GM19239 (cell line): ENCODE results near the gene GGACT.
"Not testable (repeated sequence)": the region's sequence is repeated elsewhere in the genome, so short reads cannot be mapped to it uniquely, and the experiment has no call there.

ENCODE experiments used
- DNase-seq: peaks from one replicate; pipeline ENCODE4 v3.0.0; 2011; ENCODE audit warnings: low spot score; ENCODE audit not compliant: insufficient read length
- FAIRE-seq: peaks from 2 replicates; lab custom pipeline; 2011; peaks lifted over from hg19 to GRCh38; lab: Jason Lieb, UNC

GGACT gene

DNA sequence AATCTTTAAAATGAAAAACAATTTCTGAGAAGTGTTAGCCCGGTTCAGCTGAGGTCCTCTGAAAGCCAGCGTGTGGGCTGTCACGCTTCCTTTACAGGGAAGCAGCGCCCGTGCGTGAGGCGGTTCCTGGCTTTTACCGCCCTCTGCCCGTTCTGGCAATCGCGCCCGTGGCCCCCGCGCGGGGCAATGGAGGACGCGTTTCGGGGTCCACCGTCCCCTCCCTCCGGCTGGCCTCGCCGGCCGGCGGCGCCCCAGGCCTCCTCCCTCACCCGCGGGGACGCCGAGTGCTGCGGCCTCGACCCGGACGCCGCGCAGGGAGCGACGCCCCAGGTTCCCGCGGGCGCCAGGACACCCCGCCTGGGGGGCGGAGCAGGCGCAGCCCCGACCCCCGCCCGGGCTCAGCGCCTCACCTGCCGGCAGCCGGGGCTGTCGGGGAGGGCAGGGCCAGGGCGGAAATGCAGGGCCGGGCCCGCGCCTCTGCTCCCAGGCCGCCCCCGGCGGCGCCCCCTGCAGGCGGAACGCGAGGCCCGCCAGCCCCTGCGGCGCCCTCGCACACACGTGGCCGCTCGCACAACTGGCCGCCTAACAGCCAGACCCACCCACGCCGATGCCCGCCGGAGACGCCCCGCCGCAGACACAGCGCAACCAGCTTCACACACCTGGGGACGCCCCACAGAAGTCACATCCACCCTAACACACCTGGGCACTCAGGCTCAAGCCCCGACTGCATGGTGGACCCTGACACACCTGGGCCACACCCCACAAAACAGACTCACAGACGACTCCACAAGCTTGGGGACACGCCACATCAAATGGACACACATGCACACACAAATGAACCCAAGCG, at the start of gene GGACT:
Gene GGACT, minus strand, starts transcription at position 459 of the 847 bp plus-strand sequence. CDS start 56,198 bp downstream, outside the sequence.
- peak; percentile 92 for DNase-seq
- peak; percentile 68 for FAIRE-seq

DNA sequence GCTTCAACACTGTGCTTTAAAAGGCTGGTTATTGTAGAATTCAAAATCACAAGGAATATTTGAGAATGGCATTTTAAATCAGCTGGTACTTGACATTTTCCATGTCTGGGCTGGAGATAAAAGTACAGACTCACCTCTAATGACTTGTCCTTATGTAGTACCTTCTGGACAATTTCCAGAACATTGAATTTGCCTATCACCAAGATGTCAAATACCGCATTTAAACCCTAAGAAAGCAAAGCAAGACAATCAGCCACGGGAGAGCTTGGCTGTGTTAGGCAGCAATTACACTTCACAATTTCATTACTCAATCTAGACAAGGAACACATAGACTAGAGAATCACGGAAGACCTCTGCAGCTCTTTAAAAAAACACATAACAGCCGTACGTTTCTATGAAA, 49.2 kb upstream of the GGACT start:
- FAIRE-seq (peak; percentile 11), DNase-seq (no peak)

DNA sequence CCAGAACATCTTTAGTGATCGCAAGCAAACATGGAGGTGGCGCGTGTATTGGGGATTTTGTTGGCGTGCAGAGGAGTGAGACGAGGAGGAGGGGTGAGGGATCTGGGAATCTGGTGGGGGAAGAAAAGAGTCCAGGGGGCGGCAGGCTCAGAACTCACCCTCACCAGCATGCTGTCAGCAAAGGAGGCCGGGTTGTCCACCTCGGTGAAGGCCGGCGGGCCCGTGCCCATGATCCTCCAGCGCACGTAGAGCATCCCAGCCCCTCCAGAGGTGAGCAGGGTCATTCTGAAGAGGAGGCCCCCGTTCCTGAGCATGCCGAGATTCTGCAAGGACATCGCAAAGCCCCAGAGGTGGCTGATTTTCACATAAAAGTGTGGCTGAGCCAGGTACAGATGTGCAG, 48.8 kb upstream of the GGACT start:
- no peak for FAIRE-seq

DNA sequence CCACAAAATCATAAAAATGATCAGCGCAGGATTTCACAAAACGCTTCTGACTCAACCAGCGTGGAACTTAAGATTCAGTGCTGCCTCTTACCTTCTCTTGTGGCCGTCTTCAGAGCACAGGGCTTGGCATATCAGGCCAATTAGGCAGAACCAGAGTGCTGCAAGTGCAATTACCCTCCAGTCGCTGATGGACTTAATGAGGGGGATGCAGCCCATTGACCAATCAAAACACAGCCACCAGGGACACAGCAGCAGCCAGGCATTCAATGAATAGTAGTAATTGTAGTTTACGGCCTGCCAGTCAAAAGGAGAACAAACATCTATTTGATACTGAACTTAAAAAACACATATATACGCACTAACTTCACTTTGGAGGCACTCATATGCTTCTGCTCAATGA, 47.9 kb upstream of the GGACT start:
- FAIRE-seq: no peak
- no peak for DNase-seq

More for the DNA sequence above, 48.8 kb upstream of the GGACT start:
- DNase-seq: no peak

DNA sequence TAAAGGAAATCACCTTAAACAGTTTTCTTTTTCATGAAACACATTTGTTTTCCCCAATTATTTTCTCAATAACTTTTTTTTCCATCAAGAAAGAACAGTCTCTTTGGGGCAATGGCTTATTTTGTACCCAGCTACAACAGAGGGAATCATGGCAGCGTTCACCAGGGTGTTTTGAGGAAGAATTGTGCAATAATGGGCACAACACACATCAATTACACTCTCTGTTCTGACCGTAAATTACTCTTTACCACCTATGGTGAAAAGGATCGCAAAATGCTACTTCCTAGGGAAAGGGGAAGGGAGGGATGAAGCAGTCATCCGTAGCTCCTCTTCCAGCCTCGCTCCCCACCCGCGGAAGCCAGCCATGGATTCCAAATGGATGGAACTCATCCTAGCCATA, 47.4 kb upstream of the GGACT start:
- FAIRE-seq (no peak), DNase-seq (no peak)

DNA sequence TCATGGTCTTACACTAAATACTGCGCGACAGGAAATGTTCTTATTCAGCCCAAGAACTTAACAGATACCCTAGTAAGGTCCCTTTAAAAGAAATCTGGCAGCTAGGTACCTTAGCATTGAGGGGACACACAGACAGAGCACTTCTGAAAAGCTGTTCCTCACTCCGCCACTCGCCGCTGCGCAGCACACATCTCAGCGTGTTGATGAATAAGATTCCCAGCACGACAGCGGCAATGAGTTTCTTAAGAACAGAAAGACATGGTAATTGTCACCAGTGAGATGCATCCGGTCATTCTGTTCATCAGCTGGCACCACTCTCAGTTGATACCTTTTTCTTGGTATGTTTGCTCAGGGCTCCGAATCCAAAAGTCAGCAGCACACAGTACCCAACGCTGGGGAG, 46.1 kb upstream of the GGACT start:
- DNase-seq (no peak), FAIRE-seq (no peak)

DNA sequence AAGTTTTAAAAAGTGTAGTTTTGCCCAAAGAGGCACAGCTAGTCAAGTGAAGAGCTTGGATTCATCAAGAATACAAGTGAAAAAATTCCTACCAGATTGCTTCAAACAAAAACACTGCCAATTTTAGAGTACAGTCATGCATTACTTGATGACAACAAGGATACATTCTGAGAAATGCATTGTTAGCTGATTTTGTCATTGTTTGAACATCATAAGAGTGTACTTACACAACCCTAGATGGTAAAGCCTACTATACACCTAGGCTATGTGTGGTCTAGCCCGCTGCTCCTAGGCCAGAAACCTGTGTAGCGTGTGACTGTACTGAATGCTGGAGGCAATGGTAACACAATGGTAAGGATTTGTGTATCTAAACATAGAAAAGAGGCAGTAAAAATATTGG, 44.9 kb upstream of the GGACT start:
- no peak for FAIRE-seq

DNA sequence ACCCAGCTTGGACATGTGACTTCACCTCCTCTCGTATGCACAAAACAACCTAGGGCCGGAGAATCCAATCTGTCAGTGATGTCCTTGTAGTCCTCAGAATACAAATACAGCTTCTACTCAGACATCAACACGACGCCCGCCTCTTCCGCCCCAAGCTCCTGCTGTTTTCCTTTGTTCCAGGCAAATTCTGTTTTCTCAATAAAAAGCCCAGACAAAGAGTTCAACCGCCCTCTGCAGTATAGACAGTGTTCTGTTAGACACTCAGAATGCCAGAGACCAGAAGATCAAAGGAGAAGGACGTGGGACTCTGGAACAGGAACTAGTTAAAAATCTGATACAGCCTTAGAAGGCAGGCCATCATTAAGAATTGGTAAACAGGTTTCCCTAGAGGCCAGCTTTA, 42.0 kb upstream of the GGACT start:
- DNase-seq (no peak), FAIRE-seq (no peak)

More for the DNA sequence above, 44.9 kb upstream of the GGACT start:
- DNase-seq: no peak

DNA sequence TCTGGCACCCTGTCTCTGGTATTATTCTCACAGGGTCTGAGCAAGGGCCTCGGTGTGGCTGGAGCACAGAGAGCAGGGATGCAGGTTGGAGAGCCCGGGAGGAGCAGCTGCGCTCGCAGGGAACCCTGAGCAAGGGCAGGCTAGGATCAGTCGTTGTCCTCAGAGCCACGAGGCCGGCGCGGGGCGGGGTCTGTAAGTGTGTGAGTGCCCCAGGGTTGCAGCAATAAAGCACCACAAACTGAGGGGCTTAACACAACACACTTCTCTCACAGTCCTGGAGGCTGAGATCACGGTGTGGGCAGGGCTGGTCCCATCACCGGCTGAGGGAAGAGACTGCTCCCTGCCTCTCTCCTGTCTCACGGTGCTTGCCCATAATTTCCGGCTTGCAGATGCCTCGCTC, 38.5 kb upstream of the GGACT start:
- DNase-seq: no peak
- no peak for FAIRE-seq

DNA sequence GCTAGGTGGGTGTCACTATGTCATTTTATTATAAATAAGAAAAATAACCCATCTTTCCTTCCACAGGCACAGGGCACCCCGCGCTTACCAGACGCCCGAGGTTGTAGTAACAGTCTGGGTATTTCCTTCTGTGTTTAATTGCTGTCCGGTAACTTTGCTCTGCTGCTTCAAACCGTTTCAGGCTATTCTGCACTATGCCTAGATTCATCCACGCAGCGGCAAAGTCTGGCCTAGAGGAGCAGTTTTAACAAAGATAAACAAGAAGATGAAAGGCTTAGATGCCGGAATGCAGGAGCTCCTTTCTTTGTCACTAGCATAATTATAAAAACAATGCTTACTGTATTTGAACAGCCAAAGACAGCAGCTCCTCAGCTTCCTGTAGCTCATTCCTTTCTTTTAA, 36.9 kb upstream of the GGACT start:
- DNase-seq: no peak
- FAIRE-seq: no peak

DNA sequence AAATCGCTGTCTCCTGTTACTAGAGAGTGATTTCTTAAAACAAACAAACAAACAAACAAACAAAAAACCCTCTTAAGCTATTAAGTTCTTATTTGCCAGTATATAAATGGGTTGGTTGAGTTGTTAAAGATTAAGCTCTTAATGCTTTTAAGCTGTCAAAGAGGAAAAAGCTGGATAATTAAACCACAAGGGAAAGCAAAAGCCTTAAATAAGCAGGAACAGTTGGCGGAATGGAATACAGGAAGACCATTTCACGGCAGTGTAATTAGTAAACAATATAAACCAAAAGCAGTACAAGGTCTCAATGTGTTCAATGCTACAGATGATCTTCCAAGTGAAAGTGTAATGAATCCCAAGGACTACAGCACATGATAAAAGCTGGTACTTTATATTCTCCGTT, 32.2 kb upstream of the GGACT start:
- DNase-seq (no peak), FAIRE-seq (no peak)

DNA sequence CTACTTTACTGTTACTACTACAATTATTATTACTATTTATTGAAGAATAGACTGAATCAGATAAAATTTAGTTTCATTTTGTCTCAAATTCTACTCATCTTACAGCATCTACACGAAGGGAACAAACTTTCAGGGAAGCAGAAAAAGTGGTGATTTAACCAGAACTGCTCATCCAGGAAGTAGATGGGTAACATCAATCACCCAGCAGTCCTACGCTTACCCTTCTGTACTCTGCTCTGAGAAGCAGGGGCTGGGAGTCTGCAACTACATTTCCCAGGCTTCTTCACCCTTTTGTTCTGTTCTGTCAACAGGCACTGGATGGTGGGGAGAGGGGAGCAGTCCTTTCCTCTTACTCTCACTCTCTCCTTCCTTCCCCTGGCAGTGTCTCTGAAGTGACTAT, 31.4 kb upstream of the GGACT start:
- no peak for FAIRE-seq
- no peak for DNase-seq

DNA sequence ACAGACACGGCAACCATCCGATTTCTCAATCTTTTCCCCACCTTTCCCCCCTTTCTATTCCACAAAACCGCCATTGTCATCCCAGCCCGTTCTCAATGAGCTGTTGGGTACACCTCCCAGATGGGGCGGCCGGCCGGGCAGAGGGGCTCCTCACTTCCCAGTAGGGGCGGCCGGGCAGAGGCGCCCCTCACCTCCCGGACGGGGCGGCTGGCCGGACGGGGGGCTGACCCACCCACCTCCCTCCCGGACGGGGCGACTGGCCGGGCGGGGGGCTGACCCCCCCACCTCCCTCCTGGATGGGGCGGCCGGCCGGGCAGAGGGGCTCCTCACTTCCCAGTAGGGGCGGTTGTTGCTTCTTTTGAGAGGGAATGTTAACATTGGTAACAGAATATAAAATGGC, 30.3 kb upstream of the GGACT start:
- DNase-seq, FAIRE-seq: not testable (repeated sequence)

DNA sequence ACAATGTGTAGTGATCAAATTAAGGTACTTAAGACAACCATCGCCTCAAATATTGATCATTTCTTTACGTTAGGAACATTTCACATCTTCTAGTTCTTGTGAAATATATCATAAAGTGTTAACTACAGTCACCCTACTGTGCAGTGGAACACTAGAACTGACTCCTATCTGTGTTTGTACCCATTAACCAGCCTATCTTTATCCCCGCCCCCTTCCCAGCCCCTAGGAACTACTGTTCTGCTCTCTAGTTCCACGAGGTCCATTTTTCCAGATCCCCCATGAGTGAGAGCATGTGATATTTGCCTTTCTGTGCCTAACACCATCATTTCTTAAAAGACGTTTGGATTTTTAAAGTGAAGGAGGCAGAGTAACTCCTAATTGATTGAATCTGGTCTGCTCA, 24.4 kb upstream of the GGACT start:
- DNase-seq (no peak), FAIRE-seq (no peak)

DNA sequence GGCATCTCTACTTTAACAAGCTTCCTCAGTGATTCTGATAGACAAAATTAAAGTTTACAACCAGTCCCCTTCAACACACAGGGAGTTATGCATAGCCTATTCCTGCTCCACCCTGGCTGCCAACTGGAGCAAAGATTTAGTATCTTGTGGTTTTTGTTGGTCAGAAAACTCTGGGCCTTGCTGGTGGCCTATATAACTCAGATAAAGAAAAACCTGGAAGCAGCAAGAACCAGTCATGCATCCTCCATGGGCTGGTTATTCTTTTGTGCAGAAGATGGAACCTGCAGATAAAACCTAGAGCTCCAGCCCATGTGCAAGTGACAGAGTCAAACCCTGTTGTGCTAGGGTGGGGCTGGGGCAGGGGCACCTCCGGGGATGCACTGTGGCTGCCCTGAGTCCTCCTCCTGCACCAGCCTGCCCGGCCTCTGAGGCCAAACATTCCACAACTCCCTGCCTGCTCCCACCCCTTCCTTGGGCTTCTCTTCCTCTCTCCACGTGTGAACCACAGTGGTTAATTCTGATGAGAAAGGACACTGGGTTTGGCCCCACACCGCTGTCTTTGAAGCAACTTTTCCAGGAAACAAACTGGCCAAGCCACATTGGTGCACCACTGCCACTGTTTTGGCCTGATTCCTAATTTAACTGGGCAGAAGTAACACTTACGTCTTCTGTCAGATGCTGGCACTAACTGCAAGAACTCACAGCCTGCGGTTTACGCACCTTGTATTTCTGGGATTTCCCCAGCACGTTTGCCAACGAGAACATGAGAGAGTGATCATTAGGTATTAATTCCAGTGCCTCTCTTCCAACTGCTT, 23.3 kb upstream of the GGACT start:
- DNase-seq: no peak
- FAIRE-seq: no peak

DNA sequence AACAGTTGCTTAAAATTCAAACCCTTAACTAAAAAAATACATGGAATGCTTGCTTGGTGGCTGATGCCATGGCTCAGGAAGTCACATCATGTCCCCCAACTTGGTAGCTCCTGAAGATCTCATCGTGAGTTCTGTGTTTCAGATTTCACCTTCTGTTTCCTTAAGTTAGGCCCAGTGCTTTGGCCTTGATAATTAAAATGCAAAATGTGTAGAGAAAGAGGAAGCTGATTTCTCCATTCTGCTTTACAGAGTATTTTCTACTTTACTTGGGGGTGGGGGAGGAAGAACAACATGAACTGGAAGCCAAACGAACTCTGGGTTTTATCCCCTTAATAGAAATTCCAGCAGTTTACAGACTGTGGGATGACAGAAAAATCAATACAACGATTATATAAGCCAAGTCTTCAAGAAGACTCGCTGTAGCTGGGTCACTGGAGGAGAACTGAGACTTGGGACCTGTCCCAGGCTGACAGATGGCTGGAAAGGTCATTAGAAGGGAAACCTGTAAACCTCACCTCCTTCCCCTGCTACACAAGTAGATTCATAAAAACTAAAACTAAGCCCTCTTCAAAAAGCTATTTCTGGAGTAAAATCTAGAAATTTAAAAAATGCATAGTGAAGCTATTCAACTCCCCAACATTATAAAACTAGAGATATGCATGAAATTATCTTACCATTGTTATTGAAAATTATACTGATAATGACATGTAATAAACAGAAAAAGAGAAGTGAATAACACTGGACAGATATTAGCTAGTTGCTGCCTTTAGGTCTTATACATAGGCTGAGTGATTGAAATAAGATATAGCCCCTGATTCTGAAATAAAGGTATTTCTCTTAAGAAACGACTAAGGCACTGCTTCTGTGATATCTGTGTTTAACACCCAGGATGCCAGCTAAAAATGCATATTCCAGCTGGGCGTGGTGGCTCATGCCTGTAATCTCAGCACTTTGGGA, 22.1 kb upstream of the GGACT start:
- FAIRE-seq: peak; percentile 84
- no peak for DNase-seq

DNA sequence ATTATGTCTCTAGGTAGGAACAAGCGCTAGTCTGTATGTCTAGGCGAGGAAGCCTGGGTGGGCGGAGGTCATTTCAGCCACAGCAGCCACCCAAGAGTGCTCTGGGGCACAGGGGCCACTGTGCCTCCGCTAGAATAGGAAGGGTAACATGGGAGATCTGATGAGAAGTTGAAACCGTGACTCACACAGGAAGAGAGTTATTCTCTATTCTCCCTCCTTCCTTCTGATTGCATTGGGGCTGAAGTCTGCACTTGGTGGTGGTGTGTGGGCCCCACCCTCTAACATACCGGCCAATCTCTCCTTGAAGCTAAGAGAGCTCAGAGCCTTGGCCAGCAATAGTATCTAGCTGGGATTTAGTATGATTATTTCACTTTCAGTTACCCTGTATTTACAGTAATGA, 20.3 kb upstream of the GGACT start:
- FAIRE-seq: peak; percentile 95

DNA sequence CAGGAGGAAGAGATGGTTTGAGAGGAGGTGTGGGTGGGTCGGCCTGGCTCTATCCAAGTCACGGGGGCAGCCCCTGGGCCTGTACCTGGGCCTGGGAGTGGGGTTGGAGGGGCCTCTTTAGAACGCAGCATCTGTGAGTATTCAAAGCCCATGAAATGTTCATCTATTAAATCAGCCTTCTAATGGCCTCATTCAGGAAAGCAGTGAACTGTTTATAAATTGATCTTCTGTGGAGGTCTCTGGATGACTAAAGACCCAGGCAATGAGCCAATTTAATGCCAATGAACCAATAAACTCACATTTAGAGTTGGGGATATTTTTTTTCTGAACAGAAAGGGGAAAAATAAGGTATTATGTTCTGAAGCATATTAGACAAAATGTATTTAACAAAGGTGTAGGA, 19.9 kb upstream of the GGACT start:
- DNase-seq (no peak), FAIRE-seq (no peak)

More for the DNA sequence above, 20.3 kb upstream of the GGACT start:
- peak; percentile 68 for DNase-seq

DNA sequence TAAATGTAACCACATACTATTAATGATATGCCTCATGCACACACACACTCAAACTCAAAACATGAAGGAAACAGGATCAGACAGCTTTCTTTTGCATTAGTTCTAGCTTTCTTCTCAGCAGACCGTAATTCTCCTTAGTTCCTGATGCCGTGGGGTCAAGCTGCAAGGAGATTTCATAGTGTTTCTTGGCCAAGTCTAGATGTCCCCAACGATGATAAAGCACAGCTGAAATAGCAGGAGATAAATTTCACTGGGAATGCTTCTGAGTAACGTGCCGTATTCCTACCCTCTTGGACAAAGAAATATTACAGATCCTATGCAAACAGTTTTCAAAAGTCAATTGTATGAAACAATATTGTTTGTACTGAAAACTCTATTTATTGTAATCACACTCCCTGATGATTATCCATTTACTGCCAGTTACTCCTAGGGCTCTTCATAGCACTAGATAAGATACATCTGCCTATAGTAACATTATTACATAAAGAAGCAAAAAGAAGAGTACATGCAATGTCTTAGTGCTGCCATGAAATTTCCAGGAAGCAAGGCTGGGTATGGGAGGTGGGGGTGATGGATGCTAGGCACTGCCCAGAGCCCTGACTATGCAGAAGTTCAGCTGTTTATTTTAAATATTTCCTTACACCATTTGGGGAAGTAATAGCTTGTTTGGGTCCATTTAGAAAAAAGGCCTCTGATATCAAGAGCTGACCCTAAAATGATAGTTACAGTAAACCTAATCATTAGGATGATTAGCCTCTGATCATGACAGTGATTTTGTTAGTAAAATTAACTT, 16.5 kb upstream of the GGACT start:
- DNase-seq (no peak), FAIRE-seq (no peak)
